Panc1 (cell line): Measurements from ENCODE around the gene NEDD8. TPM values are rescaled to one million over a fixed set of nuclear protein-coding genes. Genes with fewer than 3 reads are reported as not detected.

Source experiments
- ATAC-seq: fragments of 200-7000 bp; cut with Tn5 transposase; 2 replicates; pipeline ENCODE4 v1.9.1; 2020; ENCODE audit warnings: mild to moderate bottlenecking, moderate library complexity
- BruUV-seq: library from RNA; stranded (reverse); fragments of 400-500 nt; replicated peaks from 2 replicates; lab custom pipeline; 2021; lab: Mats Ljungman, UMichigan
- CTCF ChIA-PET: fragments of 300-600 bp; sonication (Branson Sonifier 250); formaldehyde crosslinking; loops from one replicate; lab custom pipeline; 2022; ENCODE audit warnings: antibody characterized with exemption; lab: Charles Lee
- POLR2A ChIA-PET: fragments of 300-600 bp; sonication (Branson Sonifier 250); formaldehyde crosslinking; loops from one replicate; lab custom pipeline; 2022; ENCODE audit warnings: antibody characterized with exemption; lab: Charles Lee
- DNase-seq: peaks from one replicate; pipeline ENCODE4 v3.0.0-alpha.2; 2010; ENCODE audit warnings: low read depth, low spot score
- H3K27ac ChIP-seq: 2 replicates; pipeline ENCODE4 v1.5.1; 2011; ENCODE audit warnings: mild to moderate bottlenecking, low read length, inconsistent platforms
- H3K27me3 ChIP-seq: fragments of 200-500 bp; sonication (Bioruptor generic); 2 replicates; pipeline ENCODE4 v1.6.0; 2014; ENCODE audit warnings: low read length, inconsistent platforms; ENCODE audit not compliant: control insufficient read depth, insufficient read depth
- H3K36me3 ChIP-seq: fragments of 200-500 bp; sonication (Bioruptor generic); 2 replicates; pipeline ENCODE4 v1.5.1; 2014; ENCODE audit warnings: inconsistent platforms, mild to moderate bottlenecking, low read length, moderate library complexity; ENCODE audit not compliant: control insufficient read depth, insufficient read depth
- H3K4me1 ChIP-seq: 2 replicates; pipeline ENCODE4 v1.5.1; 2011; ENCODE audit warnings: inconsistent platforms, mild to moderate bottlenecking, low read length, moderate library complexity; ENCODE audit not compliant: control insufficient read depth, insufficient read depth
- H3K4me3 ChIP-seq, 2 experiments: 2 replicates each; pipeline ENCODE4 v1.5.1; 2011 to 2012; ENCODE audit warnings: low read depth in 2 of 2, low read length in 2 of 2, mild to moderate bottlenecking in 2 of 2, inconsistent platforms in 1 of 2, moderate library complexity in 1 of 2
- H3K9me3 ChIP-seq: fragments of 200-500 bp; sonication (Bioruptor generic); 2 replicates; pipeline ENCODE4 v1.5.1; 2014; ENCODE audit warnings: low read depth, mild to moderate bottlenecking, inconsistent platforms, low read length, moderate library complexity; ENCODE audit not compliant: control insufficient read depth, insufficient read depth
- POLR2AphosphoS5 ChIP-seq: IDR thresholded peaks from 2 replicates; pipeline ENCODE4 v1.6.1; 2012; ENCODE audit warnings: mild to moderate bottlenecking, low read depth, low read length, moderate library complexity
- SIN3A ChIP-seq: IDR thresholded peaks from 2 replicates; pipeline ENCODE4 v1.6.1; 2012; ENCODE audit warnings: low read depth, mild to moderate bottlenecking, low read length, moderate library complexity, borderline replicate concordance; ENCODE audit not compliant: insufficient read depth
- TCF7L2 ChIP-seq: IDR thresholded peaks from 2 replicates; pipeline ENCODE4 v1.6.1; 2011; ENCODE audit warnings: mild to moderate bottlenecking, low read depth, low read length, inconsistent platforms
- in situ Hi-C: cut with HindIII; loops from 2 replicates; pipeline ENCODE4 v1.10.0; 2016; ENCODE audit warnings: low sequenced_read_pairs, low pct_unique_long_range_greater_than_20kb
- intact Hi-C: fragments of 100-400 bp; cut with micrococcal nuclease; formaldehyde crosslinking; loops from one replicate; pipeline ENCODE4 v1.10.0; 2022; ENCODE audit not compliant: unreplicated experiment
- total RNA-seq: library from RNA; stranded (reverse); gene quantifications from one replicate; pipeline ENCODE4 v1.2.1, GENCODE V29; 2021; ENCODE audit not compliant: unreplicated experiment
- TF ChIP-seq, protein P1 (sequence below), 2 experiments: IDR thresholded peaks; 2 replicates each; pipeline ENCODE4 v1.6.1; 2011 to 2012; ENCODE audit warnings: low read depth in 2 of 2, control low read depth in 1 of 2, low read length in 1 of 2, mild to moderate bottlenecking in 1 of 2, moderate library complexity in 1 of 2; ENCODE audit not compliant: insufficient read depth in 1 of 2
- TF ChIP-seq, protein P2 (sequence below): fragments of 450-650 bp; IDR thresholded peaks from 2 replicates; pipeline ENCODE4 v1.5.1; 2017; ENCODE audit warnings: mild to moderate bottlenecking

Gene NEDD8
- total RNA-seq, 1 experiment from 2014 or later, result 155 TPM

DNA sequence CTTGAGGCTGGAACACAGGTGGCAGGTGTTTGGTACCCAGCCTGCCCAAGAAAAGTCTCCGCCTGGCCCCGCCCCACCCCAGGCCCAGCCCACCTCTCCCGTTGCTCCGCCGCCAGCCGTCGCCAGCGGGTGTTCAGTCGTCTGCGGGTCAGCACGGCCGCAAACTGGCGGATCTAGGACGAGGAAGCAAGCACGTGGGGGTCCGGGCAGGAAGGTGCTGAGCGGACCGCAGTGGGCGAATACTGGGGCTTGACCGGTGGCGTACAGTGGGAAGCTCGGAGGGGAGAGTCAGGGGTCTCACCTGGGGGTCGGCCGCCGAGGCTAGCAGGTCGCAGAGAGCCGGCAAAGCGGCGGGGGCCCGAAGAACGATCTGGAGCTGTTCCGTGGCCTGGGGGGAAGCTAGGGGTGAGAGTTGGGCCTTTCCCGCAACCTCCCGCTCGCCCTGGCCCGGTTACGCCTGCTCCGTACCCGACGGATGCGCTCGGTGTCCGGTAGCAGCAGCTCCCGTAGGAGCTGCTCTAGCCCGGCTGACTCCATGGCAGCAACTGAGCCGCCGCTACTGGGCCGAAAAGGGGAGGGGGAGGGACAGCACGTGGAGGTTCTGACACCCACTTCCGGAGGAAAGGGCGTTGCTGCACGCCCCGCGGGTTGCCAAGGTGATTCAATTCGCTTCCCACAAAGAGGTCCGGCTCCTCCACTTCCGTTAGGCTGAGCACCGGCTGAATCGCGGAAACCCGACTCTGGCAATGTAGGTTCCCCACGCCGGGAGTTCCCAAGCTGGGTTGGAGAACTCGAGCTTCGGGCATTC, 43.7 kb downstream of the NEDD8 start, which contains the start of gene IPO4:
Gene IPO4, minus strand, starts transcription at position 566 of the 808 bp plus-strand sequence. Its CDS starts 29 bp downstream, at position 537.
- TF ChIP-seq, protein P1, sequence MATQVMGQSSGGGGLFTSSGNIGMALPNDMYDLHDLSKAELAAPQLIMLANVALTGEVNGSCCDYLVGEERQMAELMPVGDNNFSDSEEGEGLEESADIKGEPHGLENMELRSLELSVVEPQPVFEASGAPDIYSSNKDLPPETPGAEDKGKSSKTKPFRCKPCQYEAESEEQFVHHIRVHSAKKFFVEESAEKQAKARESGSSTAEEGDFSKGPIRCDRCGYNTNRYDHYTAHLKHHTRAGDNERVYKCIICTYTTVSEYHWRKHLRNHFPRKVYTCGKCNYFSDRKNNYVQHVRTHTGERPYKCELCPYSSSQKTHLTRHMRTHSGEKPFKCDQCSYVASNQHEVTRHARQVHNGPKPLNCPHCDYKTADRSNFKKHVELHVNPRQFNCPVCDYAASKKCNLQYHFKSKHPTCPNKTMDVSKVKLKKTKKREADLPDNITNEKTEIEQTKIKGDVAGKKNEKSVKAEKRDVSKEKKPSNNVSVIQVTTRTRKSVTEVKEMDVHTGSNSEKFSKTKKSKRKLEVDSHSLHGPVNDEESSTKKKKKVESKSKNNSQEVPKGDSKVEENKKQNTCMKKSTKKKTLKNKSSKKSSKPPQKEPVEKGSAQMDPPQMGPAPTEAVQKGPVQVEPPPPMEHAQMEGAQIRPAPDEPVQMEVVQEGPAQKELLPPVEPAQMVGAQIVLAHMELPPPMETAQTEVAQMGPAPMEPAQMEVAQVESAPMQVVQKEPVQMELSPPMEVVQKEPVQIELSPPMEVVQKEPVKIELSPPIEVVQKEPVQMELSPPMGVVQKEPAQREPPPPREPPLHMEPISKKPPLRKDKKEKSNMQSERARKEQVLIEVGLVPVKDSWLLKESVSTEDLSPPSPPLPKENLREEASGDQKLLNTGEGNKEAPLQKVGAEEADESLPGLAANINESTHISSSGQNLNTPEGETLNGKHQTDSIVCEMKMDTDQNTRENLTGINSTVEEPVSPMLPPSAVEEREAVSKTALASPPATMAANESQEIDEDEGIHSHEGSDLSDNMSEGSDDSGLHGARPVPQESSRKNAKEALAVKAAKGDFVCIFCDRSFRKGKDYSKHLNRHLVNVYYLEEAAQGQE (IDR thresholded peaks at IDR 0.05; ENCODE audit: insufficient read depth in 1 of 2, low read depth in 2 of 2, low read length in 1 of 2), result 0 out of 4 replicates have a peak, but pooled peaks of 1 of the 2 experiments have one; percentile 20
- TF ChIP-seq, protein P2, sequence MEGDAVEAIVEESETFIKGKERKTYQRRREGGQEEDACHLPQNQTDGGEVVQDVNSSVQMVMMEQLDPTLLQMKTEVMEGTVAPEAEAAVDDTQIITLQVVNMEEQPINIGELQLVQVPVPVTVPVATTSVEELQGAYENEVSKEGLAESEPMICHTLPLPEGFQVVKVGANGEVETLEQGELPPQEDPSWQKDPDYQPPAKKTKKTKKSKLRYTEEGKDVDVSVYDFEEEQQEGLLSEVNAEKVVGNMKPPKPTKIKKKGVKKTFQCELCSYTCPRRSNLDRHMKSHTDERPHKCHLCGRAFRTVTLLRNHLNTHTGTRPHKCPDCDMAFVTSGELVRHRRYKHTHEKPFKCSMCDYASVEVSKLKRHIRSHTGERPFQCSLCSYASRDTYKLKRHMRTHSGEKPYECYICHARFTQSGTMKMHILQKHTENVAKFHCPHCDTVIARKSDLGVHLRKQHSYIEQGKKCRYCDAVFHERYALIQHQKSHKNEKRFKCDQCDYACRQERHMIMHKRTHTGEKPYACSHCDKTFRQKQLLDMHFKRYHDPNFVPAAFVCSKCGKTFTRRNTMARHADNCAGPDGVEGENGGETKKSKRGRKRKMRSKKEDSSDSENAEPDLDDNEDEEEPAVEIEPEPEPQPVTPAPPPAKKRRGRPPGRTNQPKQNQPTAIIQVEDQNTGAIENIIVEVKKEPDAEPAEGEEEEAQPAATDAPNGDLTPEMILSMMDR, result no peak
- TF ChIP-seq POLR2AphosphoS5, result peak; percentile 90
- peak; percentile 94 for TF ChIP-seq SIN3A
- CTCF ChIA-PET, result no interaction called here
- Histone ChIP-seq H3K4me3 (peak within 1 kb of the TSS; percentile 81 to 82), H3K27me3 (no peaks in the 10 kb centered on the region), H3K9me3 (no peaks in the 10 kb centered on the region), H3K27ac (peak within 1 kb of the TSS; percentile 83), H3K4me1 (0 out of 2 replicates have a peak, but pooled peaks cover 10% of the 10 kb centered on the region), H3K36me3 (0 out of 2 replicates have a peak, but pooled peaks cover 2% of the 10 kb centered on the region)
- DNase-seq, result peak; percentile 69
- intact Hi-C loops, result no loop called here
- in situ Hi-C loops, result no loop called here
- POLR2A ChIA-PET, result interaction anchor here (1.0 kb wide), 1 partner anchor 54 kb away, joined by 6 read pairs; the partner anchor contains the start of gene TINF2
- no TSS peak for BruUV-seq
- ATAC-seq, result peak; percentile 93

DNA sequence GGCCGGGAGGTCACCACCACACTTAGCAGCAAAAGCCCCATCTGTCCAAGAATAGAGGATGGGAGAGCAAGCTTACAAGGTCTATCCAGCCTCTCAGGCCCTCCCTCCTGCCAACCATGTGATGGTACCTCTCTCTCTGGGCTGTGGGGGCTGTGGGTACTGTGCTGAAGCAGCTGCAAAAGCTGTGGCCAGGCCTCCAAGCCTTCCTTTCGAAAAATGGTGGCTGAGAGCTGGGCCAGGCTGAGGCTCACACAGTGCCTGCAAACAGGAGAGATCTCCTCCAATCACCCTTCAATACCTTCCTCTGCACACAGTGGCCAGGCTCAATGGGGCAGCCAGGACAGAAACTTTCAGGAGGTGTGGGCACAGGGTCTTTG, 44.6 kb downstream of the NEDD8 start:
- DNase-seq, result no peak
- ChIA-PET CTCF (no interaction called here), POLR2A (interaction anchor here (0.6 kb wide), 1 partner anchor 26 kb away, joined by 3 read pairs; no protein-coding TSS in a partner anchor)
- Histone ChIP-seq H3K9me3 (no peaks in the 10 kb centered on the region), H3K27ac (peak overlapping the region; percentile 83), H3K27me3 (no peaks in the 10 kb centered on the region), H3K4me1 (0 out of 2 replicates have a peak, but pooled peaks cover 10% of the 10 kb centered on the region), H3K36me3 (0 out of 2 replicates have a peak, but pooled peaks cover 2% of the 10 kb centered on the region), H3K4me3 (peak overlapping the region; percentile 81 to 82)
- in situ Hi-C loops (no loop called here), intact Hi-C loops (no loop called here)
- BruUV-seq, result no TSS peak
- TF ChIP-seq, protein P1 (IDR thresholded peaks at IDR 0.05; ENCODE audit: insufficient read depth in 1 of 2, low read depth in 2 of 2, low read length in 1 of 2), result no peak
- no peak for TF ChIP-seq SIN3A
- no peak for TF ChIP-seq TCF7L2
- TF ChIP-seq, protein P2, result no peak
- TF ChIP-seq POLR2AphosphoS5, result no peak
- ATAC-seq, result no peak
